NCI-H510A treated with DMSO at 0.1 percent for 48 hours (cell line): ENCODE data around the gene KCNQ1.

Experiments
- DNase-seq: peaks from one replicate; lab custom pipeline; 2025; lab: John Stamatoyannopoulos, UW

KCNQ1 gene

GRCh38 chr11:2886191-2886894 lies 441.5 kb downstream of the KCNQ1 start:
- DNase-seq: no peak

GRCh38 chr11:2886936-2887335 lies 442.1 kb downstream of the KCNQ1 start:
- DNase-seq: no peak

GRCh38 chr11:2887515-2888195 lies 442.8 kb downstream of the KCNQ1 start:
- DNase-seq: no peak

- DNase-seq: peak; percentile 28
Observed at GRCh38 chr11:2888266-2888968, 443.6 kb downstream of the KCNQ1 start.

GRCh38 chr11:2889362-2890273 lies 444.8 kb downstream of the KCNQ1 start:
- DNase-seq: no peak

- no peak for DNase-seq
Observed at GRCh38 chr11:2890466-2891294, 445.9 kb downstream of the KCNQ1 start.

GRCh38 chr11:2891326-2892214 lies 446.8 kb downstream of the KCNQ1 start:
- DNase-seq: no peak

GRCh38 chr11:2892215-2892966 lies 447.6 kb downstream of the KCNQ1 start:
- DNase-seq: no peak

- DNase-seq: no peak
Observed at GRCh38 chr11:2892967-2893528, 448.2 kb downstream of the KCNQ1 start.

GRCh38 chr11:2893935-2894334 lies 449.1 kb downstream of the KCNQ1 start:
- DNase-seq: no peak

- no peak for DNase-seq
Observed at GRCh38 chr11:2896047-2896446, 451.2 kb downstream of the KCNQ1 start.

- no peak for DNase-seq
Observed at GRCh38 chr11:2897048-2897447, 452.2 kb downstream of the KCNQ1 start.

- DNase-seq: no peak
Observed at GRCh38 chr11:2898366-2899079, 453.7 kb downstream of the KCNQ1 start.
